Measurements from ENCODE around the gene SORCS1.

The SORCS1 gene

DNA sequence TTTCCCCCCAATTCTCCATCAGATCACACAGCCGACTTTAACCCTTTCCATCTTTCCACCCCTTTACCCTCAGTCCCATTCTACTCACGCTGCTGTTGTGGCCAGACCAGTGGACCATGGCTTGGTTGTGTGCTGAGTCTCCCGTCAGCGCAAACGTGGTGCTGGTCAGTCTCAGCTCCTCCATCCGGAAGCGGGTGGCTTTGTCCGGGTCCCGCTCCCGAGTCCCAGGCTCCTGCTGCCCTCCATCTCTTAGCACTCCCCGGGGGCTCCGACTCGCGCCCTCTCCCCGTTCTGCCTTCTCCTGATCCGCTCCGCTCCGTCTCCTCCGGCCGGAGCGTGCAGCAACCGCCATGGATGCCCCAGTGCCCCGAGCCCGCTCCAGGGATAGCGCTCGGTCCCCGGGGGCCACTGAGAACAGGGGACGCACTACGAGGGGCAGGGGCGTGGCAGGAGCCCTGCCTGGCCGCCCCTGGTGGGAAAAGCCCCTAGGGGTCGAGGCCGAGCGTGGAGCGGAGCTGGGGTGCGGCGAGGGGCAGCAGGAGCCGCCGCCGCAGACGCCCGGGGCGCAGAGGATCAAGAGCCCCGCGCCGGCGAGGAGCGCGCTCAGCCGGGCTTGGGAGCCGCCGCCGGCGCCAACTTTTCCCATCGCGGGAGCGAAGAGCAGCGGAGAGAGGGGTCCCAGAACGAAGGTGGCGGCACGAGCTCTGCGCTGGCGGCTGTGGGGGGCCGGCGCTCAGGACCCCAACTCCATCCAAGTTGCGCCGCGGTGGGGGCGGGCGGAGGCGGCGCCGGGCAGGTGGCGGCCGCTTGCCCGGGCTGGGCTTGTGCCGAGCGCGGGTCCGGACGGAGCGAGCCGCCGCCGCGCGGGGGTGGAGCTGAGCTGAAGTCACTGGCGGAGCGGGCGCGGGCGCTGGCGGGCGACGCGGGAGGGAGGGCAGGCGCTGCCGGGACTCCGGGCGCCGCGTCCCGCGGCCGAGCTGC, at the start of gene SORCS1:
Gene SORCS1, minus strand, starts transcription at position 826 of the 981 bp plus-strand sequence.
- DNase-seq, result no peak

DNA sequence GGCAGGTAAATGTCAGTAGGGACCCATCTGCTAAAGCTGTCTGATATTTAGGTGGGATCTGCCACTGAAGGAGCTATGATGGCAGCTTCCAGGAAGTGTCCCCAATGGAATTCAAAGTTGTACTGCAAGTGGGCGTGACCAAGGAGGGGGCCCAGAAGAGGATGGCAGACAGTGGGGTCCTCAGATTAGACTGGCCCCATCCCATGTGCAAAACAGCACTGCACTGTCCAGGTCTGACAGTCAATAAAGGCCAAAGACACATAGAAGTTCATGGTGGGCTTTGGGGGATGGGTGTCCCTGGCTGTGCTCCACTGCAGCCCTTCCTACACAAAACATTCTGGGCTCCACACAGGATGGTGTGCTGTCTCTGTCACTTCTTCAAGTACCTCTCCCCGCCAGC, 49.8 kb upstream of the SORCS1 start:
- DNase-seq, result no peak

DNA sequence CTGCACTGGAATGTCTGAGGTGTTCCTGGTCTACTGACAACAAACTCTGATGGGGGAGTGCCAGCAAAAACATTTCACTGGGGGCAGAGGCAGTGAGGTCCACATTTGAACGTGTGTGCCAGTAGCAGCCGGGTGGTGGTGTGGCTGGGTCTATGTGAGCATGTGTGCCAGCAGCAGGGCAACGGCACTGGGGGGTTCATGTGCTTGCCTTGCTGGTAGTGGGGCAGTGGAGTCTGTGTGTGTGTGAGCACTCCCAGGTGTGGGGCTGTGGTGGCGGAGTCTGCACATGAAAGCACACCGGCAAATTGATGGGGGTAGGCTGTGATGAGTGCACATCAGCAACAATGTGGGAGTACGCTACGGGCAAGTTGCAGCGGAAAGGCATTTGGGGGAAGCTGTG, 49.4 kb upstream of the SORCS1 start:
- DNase-seq, result no peak

DNA sequence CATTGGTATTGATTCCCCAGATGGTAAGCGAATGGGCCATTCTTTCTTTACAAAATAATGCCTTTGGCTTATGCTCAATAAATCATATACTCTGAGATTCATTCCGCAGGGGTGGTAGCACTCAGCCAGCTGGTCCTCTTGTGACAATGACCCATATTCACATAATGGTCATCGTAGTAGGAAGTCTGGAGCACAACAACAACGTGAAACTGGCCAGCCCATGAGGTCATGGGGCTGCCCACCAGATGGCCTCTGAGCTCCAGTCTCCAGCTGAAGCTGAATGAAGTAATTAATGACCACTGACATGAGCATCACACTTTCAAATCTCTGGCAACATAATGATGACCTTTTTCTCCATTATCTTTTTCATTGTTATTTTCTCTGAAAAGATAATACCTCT, 42.3 kb upstream of the SORCS1 start:
- DNase-seq, result no peak

DNA sequence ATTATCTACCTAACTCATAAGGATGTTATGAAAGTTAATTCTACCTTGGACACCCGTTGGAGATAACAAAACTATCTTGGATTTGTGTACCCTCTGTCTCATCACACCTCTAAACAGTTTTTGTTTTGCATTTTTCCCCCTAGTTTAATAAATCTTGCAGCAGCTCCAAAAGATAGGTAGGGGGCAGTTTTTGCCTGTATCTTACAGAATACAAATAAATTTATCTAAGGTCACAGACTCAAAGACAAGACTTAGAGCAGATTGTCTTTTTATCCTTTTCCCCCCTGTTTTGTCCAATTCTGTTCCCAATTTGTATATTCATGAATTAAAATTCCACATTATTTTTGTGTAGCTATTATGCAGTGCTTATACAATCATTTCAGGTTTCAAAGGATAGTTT, 5.0 kb upstream of the SORCS1 start:
- no peak for DNase-seq

DNA sequence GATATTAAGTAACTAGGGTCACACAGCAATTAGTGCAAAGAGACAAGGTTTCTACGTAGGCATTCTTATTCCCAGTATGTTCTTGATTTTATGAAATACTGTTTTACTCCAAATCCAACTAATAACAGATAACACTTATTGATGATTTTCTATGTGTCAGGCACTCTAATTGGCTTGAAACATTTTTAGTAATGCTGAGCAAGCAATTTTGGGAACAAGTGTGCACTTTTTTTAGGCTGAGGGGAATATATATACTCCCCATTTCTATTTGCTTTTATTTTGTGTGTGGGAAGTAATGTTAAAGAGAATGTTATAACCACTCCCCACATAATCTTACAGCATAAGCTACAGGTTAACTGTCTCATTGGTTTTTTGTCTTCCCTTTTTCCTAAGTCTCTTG, 4.2 kb upstream of the SORCS1 start:
- no peak for DNase-seq

DNA sequence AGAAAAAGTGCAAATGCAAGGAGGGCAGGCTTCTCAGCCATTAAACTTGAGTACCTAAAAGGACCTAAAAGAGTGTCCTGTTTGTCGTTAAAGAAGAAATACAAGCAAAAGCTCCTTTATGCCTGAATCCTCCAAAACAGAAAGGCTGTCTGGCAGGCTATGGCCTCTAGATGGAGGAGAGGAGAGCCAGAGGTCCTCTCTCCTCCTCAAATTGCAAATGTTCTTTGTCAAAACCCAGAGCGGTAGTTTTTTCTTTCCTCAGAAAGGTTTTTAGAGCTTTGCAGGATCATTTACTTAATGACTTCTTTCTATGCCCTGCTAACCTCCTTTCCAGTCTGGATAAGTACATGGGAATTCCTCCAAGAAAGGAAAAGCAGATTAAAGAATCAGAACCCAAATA, 1.9 kb upstream of the SORCS1 start:
- no peak for DNase-seq

DNA sequence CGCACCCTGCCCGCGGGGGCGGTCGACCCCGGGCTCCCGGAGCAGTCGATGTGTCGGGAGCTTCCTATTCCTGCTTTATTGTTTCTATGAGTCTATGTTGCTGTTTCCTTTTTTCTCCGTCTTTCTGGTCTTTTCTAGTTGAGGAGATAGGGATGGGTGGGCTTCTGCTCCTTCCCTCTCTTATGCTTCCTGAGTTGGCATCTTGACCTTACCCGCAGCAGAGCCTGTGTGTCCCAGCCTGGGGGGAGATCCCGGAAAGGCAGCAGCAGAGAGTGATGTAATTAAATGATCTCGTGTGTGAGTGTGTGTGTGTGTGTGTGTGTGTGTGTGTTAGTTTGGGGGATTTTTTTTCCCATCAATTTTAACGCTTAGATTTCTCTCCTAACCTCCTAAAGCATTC, 486 bp upstream of the SORCS1 start:
- DNase-seq, result no peak

DNA sequence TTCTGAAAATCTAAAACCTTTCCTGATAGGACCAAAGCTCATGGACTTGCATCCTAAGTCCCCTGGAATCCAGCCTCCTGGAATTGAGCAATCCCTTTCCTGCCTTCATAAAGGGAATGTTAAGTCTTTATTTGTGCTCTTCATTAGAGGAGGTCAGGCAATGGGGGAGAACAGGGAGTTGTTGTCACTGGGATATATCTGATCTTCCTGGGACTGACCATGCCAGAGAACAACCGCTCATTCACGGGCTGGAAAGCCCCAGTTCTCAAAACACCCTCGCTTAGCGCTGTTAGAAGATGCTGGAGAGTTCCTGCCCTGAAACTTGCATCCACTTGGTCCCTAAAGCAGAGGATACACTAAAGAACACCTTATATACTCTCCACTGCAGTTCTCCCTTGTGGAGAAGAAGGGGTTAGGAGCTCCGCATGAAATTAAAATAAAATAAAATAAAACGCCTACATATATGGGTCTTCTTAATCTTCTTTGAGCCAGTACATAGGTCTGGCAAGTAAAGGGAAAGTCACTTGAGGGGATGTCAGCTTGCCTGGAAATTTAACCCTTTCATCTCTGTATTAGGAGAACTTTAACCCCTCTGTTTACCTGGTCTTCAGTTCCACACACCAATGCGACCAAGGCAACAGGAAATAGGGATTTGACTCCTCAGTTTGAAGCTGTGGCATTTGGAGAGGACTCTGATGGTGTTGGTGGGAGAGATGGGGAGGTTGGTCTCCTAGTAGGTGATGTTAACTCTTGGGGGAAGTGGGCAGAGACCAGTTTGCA, 1.2 kb downstream of the SORCS1 start:
- DNase-seq, result no peak

DNA sequence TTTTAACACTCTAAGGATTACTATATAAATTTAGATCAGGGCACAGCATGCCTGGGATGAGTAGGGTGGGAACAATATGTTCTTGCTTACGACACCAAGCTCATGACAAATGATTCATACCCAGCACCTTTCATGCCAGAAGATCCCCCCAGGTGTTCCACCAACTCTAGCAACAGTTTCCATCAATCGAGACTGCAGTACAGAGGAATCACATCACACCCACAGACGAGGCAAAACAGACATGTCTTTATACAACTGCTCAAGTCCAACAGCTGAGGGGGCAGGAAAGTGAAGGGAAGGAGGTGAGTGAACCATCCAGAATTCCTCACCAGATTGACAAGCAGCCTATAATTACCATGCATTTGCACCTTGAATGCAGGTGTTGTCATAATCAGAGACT, 3.6 kb downstream of the SORCS1 start:
- no peak for DNase-seq

DNA sequence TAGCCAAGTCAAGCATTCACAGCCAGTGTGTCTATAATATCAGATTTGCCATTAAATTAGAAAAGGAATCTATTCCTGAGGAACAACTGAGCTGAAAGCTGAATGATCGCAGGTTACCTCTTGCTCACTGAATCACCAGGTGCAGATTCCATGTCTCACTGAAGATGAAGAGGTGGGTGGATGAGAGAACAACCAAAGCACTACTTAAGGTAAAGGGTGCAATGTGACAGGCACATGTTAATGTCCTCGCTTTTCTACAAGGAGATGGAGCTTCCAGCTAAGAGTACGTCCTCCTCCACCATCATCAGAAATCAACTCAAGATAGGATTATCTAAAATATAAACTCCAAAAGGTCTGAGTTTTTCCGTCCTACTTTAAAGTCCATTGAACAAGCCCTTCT, 4.6 kb downstream of the SORCS1 start:
- DNase-seq, result no peak

DNA sequence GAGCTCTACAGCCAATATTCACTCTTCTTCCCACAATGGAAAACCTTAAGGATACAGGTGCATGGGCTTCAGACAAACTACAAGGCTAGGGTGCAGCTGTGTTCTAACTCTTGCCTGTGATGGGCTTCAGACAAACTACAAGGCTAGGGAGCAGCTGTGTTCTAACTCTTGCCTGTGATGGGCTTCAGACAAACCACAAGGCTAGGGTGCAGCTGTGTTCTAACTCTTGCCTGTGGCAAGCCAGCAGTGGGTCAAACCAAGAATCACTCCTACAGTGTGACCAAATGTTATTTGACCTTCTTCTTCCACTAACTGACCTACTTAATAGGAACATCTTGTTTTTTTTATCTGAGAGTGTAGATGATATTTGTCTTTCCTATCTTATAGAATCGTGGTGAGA, 7.4 kb downstream of the SORCS1 start:
- no peak for DNase-seq

DNA sequence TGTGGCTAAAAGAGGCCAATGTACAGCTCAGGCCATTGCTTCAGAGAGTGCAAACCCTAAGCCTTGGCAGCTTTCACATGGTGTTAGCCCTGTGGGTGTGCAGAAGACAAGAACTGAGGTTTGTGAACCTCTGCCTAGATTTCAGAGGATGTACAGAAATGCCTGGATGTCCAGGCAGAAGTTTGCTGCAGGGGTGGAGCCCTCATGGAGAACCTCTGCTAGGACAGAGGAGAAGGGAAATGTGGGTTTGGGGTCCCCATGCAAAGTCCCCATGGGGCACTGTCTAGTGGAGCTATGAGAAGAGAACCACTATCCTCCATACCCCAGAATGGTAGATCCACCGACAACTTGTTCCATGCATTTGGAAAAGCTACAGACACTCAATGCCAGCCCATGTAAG, 12.4 kb downstream of the SORCS1 start:
- no peak for DNase-seq

DNA sequence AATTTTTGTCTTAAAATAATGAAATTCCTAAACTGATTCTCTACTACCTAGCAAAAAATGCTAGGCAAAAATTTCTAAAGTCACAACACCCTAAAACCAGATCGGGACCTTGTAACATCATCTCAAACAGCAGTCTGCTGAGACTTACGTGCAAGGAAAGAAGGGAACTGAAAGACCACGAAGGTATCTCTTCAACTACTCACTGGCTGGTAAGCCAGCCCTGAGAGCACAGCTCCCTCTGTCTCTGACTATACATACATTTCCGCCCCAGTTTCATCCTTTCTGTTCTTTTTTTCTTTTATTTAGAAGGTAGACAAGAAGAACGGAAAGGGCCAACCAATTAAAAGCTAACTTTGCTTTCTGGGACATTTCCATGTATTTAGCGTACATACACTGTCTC, 15.6 kb downstream of the SORCS1 start:
- DNase-seq, result no peak

DNA sequence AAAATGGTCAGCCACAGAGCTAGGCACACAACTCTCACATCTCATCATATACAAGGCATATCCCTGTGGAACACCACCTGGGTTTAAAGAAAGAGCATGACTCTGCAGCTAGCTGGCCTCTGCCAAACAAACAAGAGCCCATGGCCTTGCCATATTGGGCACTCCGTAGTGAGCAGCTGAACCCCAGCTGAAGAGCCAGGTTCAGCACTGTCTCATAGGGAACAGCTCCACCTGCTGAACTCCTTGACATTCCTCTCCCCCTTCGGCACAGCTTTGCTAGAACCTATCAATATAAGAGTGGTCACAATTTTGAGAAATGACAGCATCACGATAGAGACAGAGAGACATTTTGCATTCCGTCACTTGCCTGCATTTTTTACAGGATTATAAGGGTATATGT, 20.0 kb downstream of the SORCS1 start:
- no peak for DNase-seq

DNA sequence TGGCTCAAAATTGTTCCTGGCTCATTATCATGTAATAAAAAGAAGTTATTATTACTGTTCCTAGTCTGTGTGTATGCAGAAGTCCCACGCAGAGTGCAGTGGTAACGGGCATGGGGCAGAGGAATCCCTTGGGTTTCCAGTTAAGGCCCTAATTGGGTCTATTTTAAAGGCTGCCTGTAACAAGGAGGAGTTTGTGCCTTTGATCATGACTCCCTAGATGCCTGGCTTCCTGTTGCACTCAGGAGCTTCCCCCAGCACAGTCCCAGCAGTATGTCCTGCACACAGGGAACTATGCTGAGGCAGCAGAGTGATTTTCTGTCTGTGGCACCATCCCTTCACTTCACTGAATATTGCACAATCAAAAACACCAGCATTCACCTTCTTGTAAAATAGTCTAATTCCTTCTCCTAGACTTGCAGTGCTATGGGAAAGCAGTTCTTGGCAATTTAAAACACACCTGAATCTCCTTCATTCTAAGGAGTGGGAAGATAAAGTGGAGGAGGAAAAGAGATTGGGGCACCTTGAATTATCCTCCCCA, 22.9 kb downstream of the SORCS1 start:
- no peak for DNase-seq

DNA sequence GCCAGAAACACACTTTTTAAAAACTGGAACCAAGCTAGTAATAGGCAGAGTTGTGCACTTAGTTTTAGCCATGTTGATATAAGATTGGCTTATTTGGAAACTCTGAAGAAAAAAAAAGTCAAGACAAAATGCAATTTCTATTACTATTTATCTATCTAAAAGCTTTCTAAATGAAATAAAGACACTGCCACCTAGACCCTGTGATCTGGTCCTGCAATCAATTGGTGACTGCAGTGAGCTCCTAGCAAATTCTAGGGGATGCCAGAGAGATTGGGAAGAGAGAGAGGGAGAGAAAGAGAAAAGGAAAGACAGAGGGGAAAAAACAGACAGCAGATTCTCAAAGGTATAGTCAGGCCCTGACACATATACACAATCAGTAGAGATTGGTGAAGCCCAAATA, 25.3 kb downstream of the SORCS1 start:
- DNase-seq, result no peak

DNA sequence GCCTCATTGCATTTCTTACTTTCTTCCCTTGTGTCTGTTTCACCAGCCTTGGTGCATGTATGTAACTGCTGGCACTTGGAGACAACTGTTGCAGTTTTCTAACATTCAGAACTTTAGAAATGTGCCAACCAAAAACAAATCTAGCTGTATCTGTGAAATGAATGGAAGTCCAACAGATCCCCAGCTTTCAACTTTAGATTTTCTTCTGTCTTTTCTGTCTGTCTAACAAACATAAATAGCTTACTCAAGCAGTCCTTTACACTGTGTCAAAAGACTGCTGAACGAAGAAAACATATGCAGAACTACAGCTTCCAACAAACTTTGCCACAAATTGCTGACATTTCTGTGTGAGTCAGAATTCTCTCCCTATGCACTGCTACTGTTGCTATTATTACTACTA, 30.9 kb downstream of the SORCS1 start:
- no peak for DNase-seq

DNA sequence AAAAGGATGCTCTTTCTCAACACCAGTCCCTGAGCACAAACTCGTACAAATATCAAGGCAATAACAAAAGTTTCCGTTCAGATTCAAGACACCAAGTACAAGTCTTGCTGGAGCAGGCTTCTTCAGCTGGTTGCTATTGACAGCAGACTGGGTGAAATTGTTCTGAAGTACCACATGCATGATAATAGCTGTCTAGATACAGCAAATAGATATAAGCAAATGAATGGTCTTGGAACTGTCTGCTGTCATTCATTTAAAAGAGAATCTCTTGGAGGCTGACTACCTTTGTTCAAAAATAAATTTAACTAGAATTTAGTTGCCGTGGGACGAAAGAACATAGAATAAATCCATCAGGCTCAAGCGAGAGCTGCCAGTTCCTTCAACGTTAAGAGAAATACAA, 35.5 kb downstream of the SORCS1 start:
- no peak for DNase-seq

DNA sequence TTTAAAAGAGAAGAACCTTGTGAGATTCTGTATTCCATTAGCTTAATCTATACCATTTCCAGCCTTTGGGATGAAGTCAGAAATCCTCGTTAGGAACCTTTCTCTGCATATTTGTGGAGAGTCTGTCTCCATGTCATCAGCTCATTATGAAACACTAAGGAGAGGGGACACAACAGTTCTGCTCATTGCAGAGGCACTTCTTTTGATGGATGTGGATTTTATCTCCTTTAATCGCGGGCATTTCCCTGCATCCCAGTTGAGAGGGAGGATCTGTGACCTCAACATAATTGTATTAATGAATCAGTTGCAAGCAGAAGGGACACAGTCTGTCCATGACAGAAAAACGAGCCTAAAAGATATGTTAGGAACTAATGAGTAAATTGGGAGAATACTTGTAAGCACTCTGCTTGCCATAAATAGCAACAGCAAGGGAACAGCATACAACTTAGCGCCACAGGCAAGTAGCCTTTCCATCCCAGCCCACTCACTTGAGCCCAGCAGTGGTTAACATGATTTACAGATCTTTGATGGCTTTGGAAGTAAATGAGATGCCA, 37.9 kb downstream of the SORCS1 start:
- no peak for DNase-seq

DNA sequence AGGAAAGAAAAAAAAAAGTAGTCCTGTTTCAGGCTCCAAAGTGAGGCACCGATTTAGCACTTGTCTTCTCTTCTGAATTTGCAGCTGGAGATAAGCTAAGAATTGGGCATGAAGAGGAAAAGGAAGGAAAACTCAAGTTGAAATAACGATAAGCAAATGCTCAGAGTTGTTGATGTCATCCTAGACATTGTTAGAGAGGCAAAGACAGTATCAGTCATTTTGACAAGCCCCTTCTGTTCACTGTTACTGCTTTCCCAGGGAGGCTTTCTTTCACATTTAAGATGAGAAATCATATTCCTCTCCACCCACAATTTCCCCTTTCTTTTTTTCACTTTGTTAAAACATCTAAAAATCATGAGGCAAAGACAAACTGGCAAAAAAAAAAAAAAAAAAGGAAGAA, 41.8 kb downstream of the SORCS1 start:
- DNase-seq, result no peak

DNA sequence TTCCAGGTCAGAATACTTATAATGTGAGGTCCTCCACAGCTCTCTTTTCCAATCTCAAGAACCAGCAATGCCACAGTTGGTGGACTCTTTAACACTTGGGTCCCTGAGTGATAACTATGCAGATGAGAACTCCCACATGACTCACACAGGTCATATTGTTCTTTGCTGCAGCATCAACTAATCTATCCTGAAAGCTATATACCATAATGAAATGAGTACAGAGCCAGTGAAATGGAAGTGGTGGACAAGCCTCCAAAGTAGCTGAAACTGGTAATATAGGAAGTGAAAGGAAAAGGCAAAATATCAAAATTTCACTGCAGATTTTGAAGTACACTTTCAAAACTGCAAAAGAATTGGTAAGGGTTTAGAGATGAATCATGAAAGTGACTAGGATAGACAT, 45.6 kb downstream of the SORCS1 start:
- DNase-seq, result no peak

DNA sequence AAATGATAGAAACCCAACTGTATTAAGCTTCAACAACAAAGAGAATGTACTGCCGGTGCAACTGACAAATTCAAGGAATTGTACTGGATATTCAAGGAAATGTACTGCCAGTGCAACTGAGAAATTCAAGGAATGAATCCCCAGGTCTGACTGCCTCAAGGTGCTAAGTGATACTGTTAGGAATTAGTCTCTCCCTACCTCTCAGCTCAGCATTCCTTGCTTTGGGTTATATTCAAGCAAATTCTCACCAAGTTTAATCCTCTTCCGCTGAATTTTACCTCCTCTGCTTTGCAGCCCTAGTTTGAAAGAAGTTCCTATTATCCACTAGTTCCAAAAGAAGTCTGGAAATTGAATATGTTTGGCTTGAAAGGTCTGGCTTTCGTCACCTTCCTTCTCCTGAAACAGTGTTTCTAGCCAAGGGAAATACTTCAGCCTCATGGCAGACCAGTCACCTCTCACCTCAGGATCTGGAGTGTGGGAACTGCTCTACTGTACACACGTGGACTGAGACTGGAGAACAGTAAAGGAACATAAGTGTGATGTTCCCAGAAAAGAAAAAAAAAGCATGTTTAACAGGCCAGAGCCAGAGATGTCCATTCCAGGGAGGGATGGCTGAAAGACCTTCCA, 60.4 kb downstream of the SORCS1 start:
- DNase-seq, result no peak

Measured in AML-193 (cell line).